Stimulated activated CD8-positive, alpha-beta memory T cell treated with anti-CD3 and anti-CD28 coated beads, Interleukin-12 subunit alpha, Interleukin-12 subunit beta, amount 100 ng/mL, for 4 hours (primary cell): ENCODE results near the gene GPHN.

Experiments
- DNase-seq: peaks from one replicate; pipeline ENCODE4 v3.0.0-alpha.2; 2020; ENCODE audit warnings: low read depth

The GPHN gene

DNA sequence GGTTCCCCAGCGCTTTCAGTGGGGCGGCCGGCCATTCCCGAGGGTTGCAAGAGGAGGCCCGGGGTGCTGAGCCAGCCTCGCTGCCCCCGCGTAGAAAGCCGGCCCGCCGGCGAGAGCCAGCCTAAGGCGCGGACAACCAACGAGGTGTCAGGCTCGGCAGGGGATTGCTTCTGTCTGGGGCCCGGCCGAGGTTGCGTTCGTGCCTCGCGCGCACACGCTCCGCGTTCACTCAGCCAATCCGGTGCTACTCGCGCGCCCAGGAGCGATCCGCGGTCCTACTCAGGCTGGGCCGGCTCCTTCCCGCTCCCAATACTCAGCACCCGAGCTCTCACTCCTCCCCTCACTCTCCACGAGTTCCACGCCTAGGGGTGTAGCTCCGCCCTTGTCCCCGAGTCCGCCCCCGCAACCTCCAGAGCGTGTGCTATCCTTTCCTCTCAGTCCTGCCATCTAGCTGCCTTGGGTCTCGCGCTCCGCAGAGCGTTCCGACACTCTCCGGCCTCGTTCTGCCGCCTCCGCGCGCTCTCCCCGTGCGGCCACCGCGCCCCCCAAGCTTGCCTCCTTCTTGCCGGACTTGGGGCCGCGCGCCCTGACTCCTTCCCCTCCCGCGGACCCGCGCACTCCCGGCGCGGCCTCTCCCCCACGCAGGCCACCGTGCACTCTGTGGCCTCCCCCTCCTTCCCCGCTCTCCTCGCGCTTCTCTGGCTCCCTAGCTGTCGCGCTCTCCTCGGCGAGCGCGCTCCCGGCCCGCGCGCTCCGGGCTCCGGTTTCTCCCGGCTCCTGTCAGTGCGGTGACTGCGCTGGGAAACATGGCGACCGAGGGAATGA lies at the start of gene GPHN:
Gene GPHN, plus strand, starts transcription at position 426 of the 825 bp plus-strand sequence.
- peak; percentile 74 for DNase-seq

DNA sequence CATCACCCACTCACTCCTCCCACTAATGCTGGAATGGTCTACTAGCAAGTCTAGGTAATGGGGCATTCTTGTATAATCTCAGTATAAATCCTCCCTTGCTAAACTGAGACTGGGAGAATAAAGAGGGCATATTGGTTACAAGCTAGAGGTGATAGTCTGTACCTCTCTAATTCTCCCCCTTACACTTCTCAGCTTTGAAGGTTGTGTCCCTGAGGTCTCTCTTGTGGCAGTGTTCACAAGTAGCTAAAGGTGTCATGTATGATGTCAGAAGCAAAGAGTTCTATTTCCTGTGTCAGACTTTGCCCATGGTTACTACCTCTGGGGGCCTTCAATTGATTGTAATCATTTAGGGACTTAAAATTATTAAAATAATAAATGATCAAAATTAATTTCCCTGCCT lies 48.3 kb upstream of the GPHN start:
- no peak for DNase-seq

- DNase-seq, result no peak
These were observed 43.7 kb upstream of the GPHN start for GRCh38 chr14:66464261-66464660.

GRCh38 chr14:66468778-66469367 lies 39.1 kb upstream of the GPHN start:
- no peak for DNase-seq

DNA sequence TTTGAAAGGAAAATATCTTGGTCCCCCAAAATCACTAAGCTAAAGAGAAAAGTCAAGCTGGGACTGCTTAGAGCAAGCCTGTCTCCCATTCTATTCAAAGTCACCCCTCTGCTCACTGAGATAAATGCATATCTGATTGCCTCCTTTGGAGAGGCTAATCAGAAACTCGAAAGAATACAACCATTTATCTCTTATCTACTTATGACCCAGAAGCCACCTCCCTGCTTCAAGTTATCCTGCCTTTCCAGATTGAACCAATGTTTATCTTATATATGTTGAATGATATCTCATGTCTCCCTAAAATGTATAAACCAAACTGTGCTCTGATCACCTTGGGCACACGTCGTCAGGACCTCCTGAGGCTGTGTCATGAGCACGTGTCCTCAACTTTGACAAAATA lies 36.4 kb upstream of the GPHN start:
- DNase-seq, result no peak

DNA sequence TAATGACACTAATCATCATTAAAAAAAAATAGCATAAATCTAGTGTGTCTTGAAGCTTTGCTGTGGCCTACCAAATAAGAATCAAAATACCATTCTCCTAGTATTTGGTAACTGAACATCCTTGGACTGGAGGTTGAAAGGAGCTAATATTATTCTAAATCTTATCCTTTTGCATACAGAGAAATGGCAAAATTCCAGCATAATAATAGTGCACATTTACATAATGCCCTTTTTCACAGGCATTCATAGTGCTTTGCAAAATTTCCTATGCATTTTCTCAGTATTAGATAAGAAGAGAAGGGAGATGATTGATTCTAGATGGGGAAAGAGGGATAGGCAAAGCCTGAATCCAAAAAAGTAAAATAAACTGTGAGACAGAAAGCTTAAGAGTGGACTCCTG lies 35.7 kb upstream of the GPHN start:
- no peak for DNase-seq

DNA sequence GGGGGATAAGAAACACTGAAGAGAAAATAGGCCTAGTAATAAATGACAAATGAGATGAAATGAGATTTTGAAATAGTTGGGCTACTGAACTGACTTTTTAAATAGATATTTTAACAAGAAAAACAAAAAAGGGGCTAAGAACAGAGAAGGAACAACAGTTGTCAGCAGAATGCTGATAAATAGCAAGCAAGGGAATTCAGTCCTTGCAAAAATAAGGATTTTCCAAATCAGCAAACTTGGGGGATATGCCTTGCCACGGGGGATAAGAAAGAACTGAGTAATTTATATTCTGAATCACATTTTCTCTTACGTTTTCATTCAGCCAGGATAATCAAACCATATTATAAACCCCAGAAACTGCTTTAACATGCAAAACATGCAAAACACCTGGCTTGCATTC lies 34.7 kb upstream of the GPHN start:
- no peak for DNase-seq

- no peak for DNase-seq
These were observed 31.0 kb upstream of the GPHN start for GRCh38 chr14:66476964-66477363.

- DNase-seq, result no peak
These were observed 30.4 kb upstream of the GPHN start for GRCh38 chr14:66477567-66477966.

- DNase-seq, result no peak
These were observed 25.1 kb upstream of the GPHN start for GRCh38 chr14:66482873-66483272.

DNA sequence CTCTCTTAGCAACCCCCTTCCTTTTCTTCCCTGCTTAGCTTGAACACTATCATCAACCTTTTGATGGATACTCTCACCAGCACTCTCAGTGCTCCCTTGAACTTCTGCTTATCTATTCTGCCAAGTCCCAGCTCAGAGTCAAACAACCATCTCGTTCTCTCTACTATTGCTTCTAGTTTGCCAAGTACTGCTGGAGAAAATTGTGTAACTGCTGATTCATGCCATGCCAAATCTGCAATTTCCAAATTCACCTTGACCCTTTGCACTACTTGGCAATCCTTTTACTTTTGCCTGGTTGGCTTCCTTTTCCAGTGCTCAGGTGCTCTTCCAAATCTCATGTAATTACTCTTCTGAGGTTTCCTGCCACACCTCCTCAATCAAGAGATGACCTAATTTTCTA lies 24.6 kb upstream of the GPHN start:
- no peak for DNase-seq

DNA sequence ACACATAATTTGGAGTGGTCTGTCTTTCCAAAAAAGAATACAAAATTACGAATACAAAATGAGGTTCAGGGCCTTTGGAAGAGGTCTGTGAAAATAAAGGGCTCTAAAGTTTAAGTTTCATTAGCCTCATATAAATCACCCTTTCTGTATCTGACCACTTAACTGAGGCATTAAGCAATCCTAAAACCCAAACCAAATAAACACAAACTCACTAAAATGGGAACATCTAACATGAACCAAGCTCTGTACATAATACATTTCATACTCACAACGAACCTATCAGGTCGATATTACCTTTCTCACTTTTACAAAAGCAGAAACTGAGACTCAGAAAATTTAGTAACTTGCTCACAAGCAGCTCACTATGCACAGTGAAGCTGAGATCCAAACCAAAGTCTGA lies 22.9 kb upstream of the GPHN start:
- no peak for DNase-seq

- no peak for DNase-seq
These were observed 22.0 kb upstream of the GPHN start, which contains the start of gene CCDC196 for GRCh38 chr14:66485910-66486421. CCDC196 (plus strand) TSS chr14:66486371; CDS start chr14:66486503, 132 bp downstream.

GRCh38 chr14:66487164-66487563 lies 20.8 kb upstream of the GPHN start:
- no peak for DNase-seq

GRCh38 chr14:66490143-66491111 lies 17.5 kb upstream of the GPHN start:
- DNase-seq, result no peak

DNA sequence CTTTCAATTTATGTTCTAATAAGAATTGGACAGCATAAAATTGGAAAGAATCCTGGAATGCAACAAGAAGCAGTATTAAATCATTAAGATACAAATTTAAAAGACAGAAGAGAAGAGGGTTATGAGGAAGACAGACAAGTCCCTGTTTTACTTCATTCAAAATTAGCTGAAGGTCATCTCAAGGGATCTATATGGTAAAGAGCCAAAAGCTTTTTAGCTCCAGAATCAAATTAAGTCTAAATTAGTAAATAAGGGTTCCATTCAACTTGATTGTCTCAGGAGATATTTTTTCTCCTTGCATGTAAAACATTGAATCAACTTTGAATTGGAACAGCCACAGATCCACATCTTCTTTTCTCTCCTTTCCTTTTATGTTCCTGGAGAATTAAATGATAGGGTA lies 14.2 kb upstream of the GPHN start:
- DNase-seq, result no peak

DNA sequence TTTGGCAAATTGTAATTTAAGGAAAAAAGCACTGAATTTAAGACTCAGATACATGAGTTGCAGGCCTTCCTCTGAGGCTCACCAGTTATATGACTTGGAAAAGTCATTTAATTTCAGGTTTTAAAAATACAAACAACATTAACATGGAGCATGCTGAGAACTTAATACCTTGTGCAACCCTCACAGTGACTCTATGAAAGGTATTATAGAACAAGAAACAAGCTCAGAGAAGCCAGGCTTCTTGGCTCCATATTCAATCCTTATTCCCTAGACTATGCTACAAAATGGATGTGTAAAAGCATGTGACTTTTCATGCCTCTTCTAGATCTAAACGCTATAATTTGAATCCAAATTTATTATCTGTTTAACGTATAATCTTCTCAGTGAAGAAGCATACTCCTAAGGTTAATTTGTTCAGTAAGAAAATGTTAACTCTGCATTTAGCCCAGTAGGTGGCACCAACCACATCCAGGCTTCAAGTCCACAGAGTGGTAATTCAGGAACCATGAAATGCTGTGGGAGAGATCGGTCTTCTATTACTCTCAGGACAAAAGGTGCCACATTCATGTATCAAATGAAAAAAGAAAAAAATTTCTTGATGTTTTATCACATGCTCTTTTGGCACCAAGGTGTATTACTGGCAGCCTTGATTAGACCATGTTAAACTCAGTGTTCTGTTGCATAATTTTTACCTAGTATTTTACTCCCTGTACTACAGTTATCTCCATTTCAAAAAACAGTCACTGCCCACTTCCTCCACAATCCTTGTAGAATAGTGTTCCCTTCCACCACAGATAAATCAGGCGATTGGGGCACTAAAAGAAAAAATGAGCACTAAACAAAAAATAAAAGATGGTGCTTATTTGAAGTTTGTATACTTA lies 12.5 kb upstream of the GPHN start:
- DNase-seq, result no peak

- DNase-seq, result no peak
These were observed 11.6 kb upstream of the GPHN start for GRCh38 chr14:66496188-66496807.

DNA sequence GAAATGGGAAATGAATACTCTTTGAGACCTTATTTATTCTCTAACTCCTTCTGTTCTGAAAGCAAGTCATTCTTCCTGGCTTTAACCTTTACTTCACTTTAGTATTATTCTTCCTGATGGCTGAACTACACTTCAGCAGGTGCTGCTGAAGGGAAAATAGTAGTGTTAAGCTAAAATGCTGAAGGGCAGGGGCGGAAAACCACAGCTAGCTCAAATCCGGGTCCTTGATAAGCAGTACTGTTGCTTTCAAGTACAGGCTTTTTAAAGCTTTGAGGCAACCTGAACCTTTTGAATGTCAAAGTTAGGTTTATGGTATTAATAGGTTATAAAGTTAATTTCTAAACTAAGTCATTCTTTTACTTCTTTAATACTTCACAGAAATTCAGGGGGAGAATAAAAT lies 11.0 kb upstream of the GPHN start:
- DNase-seq, result no peak

- DNase-seq, result no peak
These were observed 9.6 kb upstream of the GPHN start for GRCh38 chr14:66498311-66498710.

GRCh38 chr14:66501592-66501991 lies 6.4 kb upstream of the GPHN start:
- no peak for DNase-seq
